T-cell (primary cell): ENCODE measurements around the gene IFITM10. TPM values are rescaled to one million over a fixed set of nuclear protein-coding genes. Genes with fewer than 3 reads are reported as not detected.

Source experiments
- ATAC-seq, 4 experiments: fragments of 200-7000 bp in 3 of 4; fragments of 150-1000 bp in 1 of 4; cut with Tn5 transposase; replicated peaks in 1 of 4; 1 replicate in 3 of 4; 2 replicates in 1 of 4; pipeline ENCODE4 v1.10.0; 2021; ENCODE audit warnings: moderate library complexity in 3 of 4, mild to moderate bottlenecking in 2 of 4, moderate number of reproducible peaks in 1 of 4
- CTCF ChIA-PET, 2 donors: fragments of 300-600 bp; sonication (Branson Sonifier 250); formaldehyde crosslinking; loops; one replicate each; lab custom pipeline; 2022; ENCODE audit warnings: antibody characterized with exemption in 2 of 2; lab: Charles Lee
- POLR2A ChIA-PET, 2 donors: fragments of 300-600 bp; sonication (Branson Sonifier 250); formaldehyde crosslinking; loops; one replicate each; lab custom pipeline; 2022; ENCODE audit warnings: antibody characterized with exemption in 2 of 2; lab: Charles Lee
- DNase-seq, 35 experiments: peaks; one replicate each; pipeline versions ENCODE4 v3.0.0 to v3.0.0-alpha.2; 2013 to 2023
- H3K27ac ChIP-seq: one replicate; pipeline ENCODE4 v1.5.1; 2013; ENCODE audit warnings: low read length
- H3K27me3 ChIP-seq, 2 experiments: replicated peaks in 1 of 2; 1 replicate in 1 of 2; 2 replicates in 1 of 2; pipeline versions ENCODE4 v1.6.1 to v1.7.0; 2013; ENCODE audit warnings: low read length in 1 of 2, mixed read lengths in 1 of 2; ENCODE audit not compliant: control insufficient read depth in 2 of 2, insufficient read depth in 2 of 2; ENCODE audit errors: extremely low read depth in 1 of 2
- H3K36me3 ChIP-seq, 2 donors: 1 replicate in 1 of 2; 2 replicates in 1 of 2; pipeline versions ENCODE4 v1.6.1 to v1.7.0; 2013; ENCODE audit warnings: low read length in 1 of 2; ENCODE audit not compliant: control insufficient read depth in 2 of 2, insufficient read depth in 1 of 2; ENCODE audit errors: extremely low read depth in 1 of 2
- H3K4me1 ChIP-seq, 2 experiments: 1 replicate in 1 of 2; 2 replicates in 1 of 2; pipeline versions ENCODE4 v1.6.1 to v1.7.0; 2013; ENCODE audit warnings: low read length in 2 of 2, mixed read lengths in 1 of 2; ENCODE audit not compliant: insufficient read depth in 2 of 2, control insufficient read depth in 1 of 2; ENCODE audit errors: extremely low read depth in 1 of 2
- H3K4me3 ChIP-seq, 2 donors: 1 replicate in 1 of 2; 2 replicates in 1 of 2; pipeline versions ENCODE4 v1.5.1 to v1.7.0; 2013; ENCODE audit warnings: mild to moderate bottlenecking in 2 of 2, low read length in 1 of 2, moderate library complexity in 1 of 2; ENCODE audit not compliant: control insufficient read depth in 1 of 2; ENCODE audit errors: extremely low read depth in 1 of 2
- H3K9me3 ChIP-seq: 2 replicates; pipeline ENCODE4 v1.7.0; 2013
- H3K27ac Mint-ChIP-seq, 2 donors: one replicate each; pipeline ENCODE4 v1.8.0; 2020 to 2021; ENCODE audit warnings: mild to moderate bottlenecking in 2 of 2, mixed read lengths in 2 of 2
- H3K27me3 Mint-ChIP-seq, 2 donors: one replicate each; pipeline ENCODE4 v1.8.0; 2021 to 2022; ENCODE audit warnings: mixed read lengths in 2 of 2
- H3K36me3 Mint-ChIP-seq: one replicate; pipeline ENCODE4 v1.8.0; 2021; ENCODE audit warnings: mixed read lengths
- H3K4me1 Mint-ChIP-seq, 3 donors: one replicate each; pipeline ENCODE4 v1.8.0; 2020 to 2022; ENCODE audit warnings: mixed read lengths in 3 of 3, mild to moderate bottlenecking in 1 of 3
- H3K4me3 Mint-ChIP-seq, 3 donors: one replicate each; pipeline ENCODE4 v1.8.0; 2020 to 2022; ENCODE audit warnings: mild to moderate bottlenecking in 3 of 3, mixed read lengths in 3 of 3, moderate library complexity in 3 of 3
- H3K9me3 Mint-ChIP-seq, 3 donors: one replicate each; pipeline ENCODE4 v1.8.0; 2020 to 2022; ENCODE audit warnings: mixed read lengths in 3 of 3
- WGBS: methylation state at CpG from one replicate; pipeline ENCODE4 v1.1.5; 2013; ENCODE audit warnings: missing lambda C conversion rate; ENCODE audit not compliant: insufficient coverage; 5-methylcytosine and 5-hydroxymethylcytosine counted together
- total RNA-seq, 35 experiments: library from RNA in 6 of 35; stranded (reverse) in 6 of 35; fragments of 120-200 nt in 1 of 35; gene quantifications; one replicate each; pipeline versions ENCODE4 v1.2.1 to v1.2.4 and lab custom pipeline; 2013 to 2026

The IFITM10 gene
- total RNA-seq, 5 donors from 2014 or later (not counting 1 experiment from before 2014, with no cell fraction given): 0.72 to 4.2 (median 1.8) TPM

- H3K27ac ChIP-seq: peak overlapping the region; percentile 75
- H3K4me1 ChIP-seq: peaks cover 57 to 98% of the 10 kb centered on the region in 2 experiments
- H3K27ac Mint-ChIP-seq: peak overlapping the region; percentile 90 to 91
- ATAC-seq: peak; percentile 76 to 85 (median 80)
- CTCF ChIA-PET: interaction anchor here in 1 of 2 donors (0.6 kb wide), 1 partner anchor 75 kb away, joined by 3 read pairs; no protein-coding TSS in a partner anchor
- no peaks in the 10 kb centered on the region for H3K9me3 Mint-ChIP-seq
- peak overlapping the region; percentile 42 to 72 for H3K4me3 ChIP-seq
- peak overlapping the region; percentile 61 to 92 (median 63) for H3K4me3 Mint-ChIP-seq
- DNase-seq: peak in 31 of 35 experiments; percentile 28 to 71 (median 43)
- whole genome bisulfite sequencing: 0% methylated on average over 10 of the region's 17 CpGs
- H3K4me1 Mint-ChIP-seq: peaks cover 70 to 85% (median 79%) of the 10 kb centered on the region in 3 donors
- POLR2A ChIA-PET: no interaction called here
- peaks cover 15% of the 10 kb centered on the region for H3K36me3 Mint-ChIP-seq
- H3K27me3 ChIP-seq: peaks cover 0 to 8% of the 10 kb centered on the region in 2 experiments
- no peaks in the 10 kb centered on the region for H3K27me3 Mint-ChIP-seq
- no peaks in the 10 kb centered on the region for H3K9me3 ChIP-seq
- H3K36me3 ChIP-seq: peaks cover 6 to 51% of the 10 kb centered on the region in 2 donors
These were observed 7.6 kb upstream of the IFITM10 start for GRCh38 chr11:1757861-1758610.

- peaks cover 11 to 58% of the 10 kb centered on the region in 2 donors for H3K36me3 ChIP-seq
- H3K9me3 Mint-ChIP-seq: no peaks in the 10 kb centered on the region
- H3K27ac ChIP-seq: peak overlapping the region; percentile 75
- peak overlapping the region; percentile 61 to 92 (median 63) for H3K4me3 Mint-ChIP-seq
- peak overlapping the region; percentile 42 to 72 for H3K4me3 ChIP-seq
- H3K9me3 ChIP-seq: no peaks in the 10 kb centered on the region
- ATAC-seq (peak in 2 of 4 experiments; percentile 2 to 10), DNase-seq (no peak)
- WGBS: 69% methylated on average over 38 of the region's 41 CpGs
- peaks cover 53 to 98% of the 10 kb centered on the region in 2 experiments for H3K4me1 ChIP-seq
- no peaks in the 10 kb centered on the region for H3K27me3 Mint-ChIP-seq
- peaks cover 0 to 14% of the 10 kb centered on the region in 2 experiments for H3K27me3 ChIP-seq
- ChIA-PET POLR2A (no interaction called here), CTCF (no interaction called here)
- peak overlapping the region; percentile 90 to 91 for H3K27ac Mint-ChIP-seq
- peaks cover 61 to 78% (median 75%) of the 10 kb centered on the region in 3 donors for H3K4me1 Mint-ChIP-seq
- H3K36me3 Mint-ChIP-seq: peaks cover 16% of the 10 kb centered on the region
These were observed 6.7 kb upstream of the IFITM10 start for GRCh38 chr11:1756791-1757771.

GRCh38 chr11:1755692-1756561, 5.5 kb upstream of the IFITM10 start:
- Mint-ChIP-seq H3K27me3 (no peaks in the 10 kb centered on the region), H3K4me1 (peaks cover 56 to 70% (median 68%) of the 10 kb centered on the region in 3 donors), H3K36me3 (peaks cover 16% of the 10 kb centered on the region), H3K4me3 (peak overlapping the region; percentile 13 to 92 (median 54)), H3K9me3 (no peaks in the 10 kb centered on the region), H3K27ac (peak overlapping the region; percentile 72 to 86)
- Histone ChIP-seq H3K4me1 (peaks cover 53 to 95% of the 10 kb centered on the region in 2 experiments), H3K4me3 (peak overlapping the region in 1 of 2 donors; percentile 58), H3K27me3 (peaks cover 0 to 24% of the 10 kb centered on the region in 2 experiments), H3K36me3 (peaks cover 8 to 54% of the 10 kb centered on the region in 2 donors), H3K27ac (no peak overlapping the region), H3K9me3 (no peaks in the 10 kb centered on the region)
- 47% methylated on average over 12 of the region's 16 CpGs for WGBS
- peak in 6 of 35 experiments; percentile 12 to 28 (median 25) for DNase-seq
- ChIA-PET POLR2A (no interaction called here), CTCF (interaction anchor here in 1 of 2 donors (0.5 kb wide), 1 partner anchor 22 kb away, joined by 5 read pairs; no protein-coding TSS in a partner anchor)
- peak; percentile 9 to 31 (median 22) for ATAC-seq

GRCh38 chr11:1755344-1755691, 4.9 kb upstream of the IFITM10 start:
- DNase-seq (no peak), ATAC-seq (no peak)
- no peak overlapping the region for H3K27ac ChIP-seq
- peak overlapping the region in 1 of 2 donors; percentile 58 for H3K4me3 ChIP-seq
- ChIA-PET CTCF (interaction anchor here in 1 of 2 donors (0.5 kb wide), 1 partner anchor 23 kb away, joined by 5 read pairs; no protein-coding TSS in a partner anchor), POLR2A (no interaction called here)
- H3K36me3 Mint-ChIP-seq: peaks cover 16% of the 10 kb centered on the region
- H3K4me1 ChIP-seq: peaks cover 53 to 95% of the 10 kb centered on the region in 2 experiments
- H3K27me3 Mint-ChIP-seq: peaks cover 3% of the 10 kb centered on the region in 2 donors
- H3K27me3 ChIP-seq: peaks cover 0 to 30% of the 10 kb centered on the region in 2 experiments
- no peaks in the 10 kb centered on the region for H3K9me3 Mint-ChIP-seq
- peaks cover 61 to 67% (median 65%) of the 10 kb centered on the region in 3 donors for H3K4me1 Mint-ChIP-seq
- peak overlapping the region in 2 of 3 donors; percentile 54 to 92 for H3K4me3 Mint-ChIP-seq
- H3K27ac Mint-ChIP-seq: peak overlapping the region; percentile 72 to 86
- no peaks in the 10 kb centered on the region for H3K9me3 ChIP-seq
- WGBS: 74% methylated on average over 8 of the region's 9 CpGs
- peaks cover 8 to 47% of the 10 kb centered on the region in 2 donors for H3K36me3 ChIP-seq

GRCh38 chr11:1754376-1755150, 4.2 kb upstream of the IFITM10 start:
- no peak overlapping the region for H3K27ac Mint-ChIP-seq
- H3K9me3 ChIP-seq: no peaks in the 10 kb centered on the region
- peaks cover 11% of the 10 kb centered on the region in 2 donors for H3K27me3 Mint-ChIP-seq
- peaks cover 0 to 37% of the 10 kb centered on the region in 2 experiments for H3K27me3 ChIP-seq
- CTCF ChIA-PET: no interaction called here
- no peaks in the 10 kb centered on the region for H3K9me3 Mint-ChIP-seq
- POLR2A ChIA-PET: no interaction called here
- peak overlapping the region in 1 of 3 donors; percentile 92 for H3K4me3 Mint-ChIP-seq
- no peak overlapping the region for H3K27ac ChIP-seq
- no peak for ATAC-seq
- 84% methylated on average over 4 of the region's 8 CpGs for WGBS
- peaks cover 49 to 95% of the 10 kb centered on the region in 2 experiments for H3K4me1 ChIP-seq
- H3K4me3 ChIP-seq: no peak overlapping the region
- H3K36me3 ChIP-seq: peaks cover 8 to 41% of the 10 kb centered on the region in 2 donors
- H3K36me3 Mint-ChIP-seq: peaks cover 16% of the 10 kb centered on the region
- DNase-seq: no peak
- peaks cover 64 to 67% (median 66%) of the 10 kb centered on the region in 3 donors for H3K4me1 Mint-ChIP-seq
